WI38 (cell line): ENCODE data around the gene SPOPL.
"Not testable (repeated sequence)": the region's sequence is repeated elsewhere in the genome, so short reads cannot be mapped to it uniquely, and the experiment has no call there.

Experiments
- H3K4me3 ChIP-seq: 2 replicates; pipeline ENCODE4 v1.5.1; 2011; ENCODE audit warnings: low read depth, mild to moderate bottlenecking, control low read depth, low read length
- CTCF ChIP-seq: IDR thresholded peaks from 2 replicates; pipeline ENCODE4 v1.5.1; 2012; ENCODE audit warnings: low read depth, mild to moderate bottlenecking, control low read depth, low read length

The SPOPL gene

GRCh38 chr2:138531913-138532312, 30.3 kb downstream of the SPOPL start:
- no peak for TF ChIP-seq CTCF
- no peak overlapping the region for H3K4me3 ChIP-seq

GRCh38 chr2:138534791-138535190, 33.2 kb downstream of the SPOPL start:
- TF ChIP-seq CTCF: no peak
- no peak overlapping the region for H3K4me3 ChIP-seq

- TF ChIP-seq CTCF: no peak
- H3K4me3 ChIP-seq: no peak overlapping the region
These were observed 34.7 kb downstream of the SPOPL start for GRCh38 chr2:138536302-138536701.

GRCh38 chr2:138536740-138537139, 35.2 kb downstream of the SPOPL start:
- no peak overlapping the region for H3K4me3 ChIP-seq
- no peak for TF ChIP-seq CTCF

- no peak overlapping the region for H3K4me3 ChIP-seq
- no peak for TF ChIP-seq CTCF
These were observed 35.8 kb downstream of the SPOPL start for GRCh38 chr2:138537170-138537915.

- not testable (repeated sequence) for H3K4me3 ChIP-seq
These were observed 42.6 kb downstream of the SPOPL start for GRCh38 chr2:138544206-138544605.

GRCh38 chr2:138548796-138549195, 47.2 kb downstream of the SPOPL start:
- H3K4me3 ChIP-seq: no peak overlapping the region
- TF ChIP-seq CTCF: no peak

- no peak overlapping the region for H3K4me3 ChIP-seq
- TF ChIP-seq CTCF: no peak
These were observed 48.6 kb downstream of the SPOPL start for GRCh38 chr2:138550172-138550571.
